Activated CD4-positive, alpha-beta T cell treated with anti-CD3 and anti-CD28 coated beads for 48 hours (primary cell): ENCODE measurements around the gene MS4A13.
"Not testable (repeated sequence)": the region's sequence is repeated elsewhere in the genome, so short reads cannot be mapped to it uniquely, and the experiment has no call there.

Experiments used
- DNase-seq: peaks from one replicate; pipeline ENCODE4 v3.0.0-alpha.2; 2020

The MS4A13 gene, protein sequence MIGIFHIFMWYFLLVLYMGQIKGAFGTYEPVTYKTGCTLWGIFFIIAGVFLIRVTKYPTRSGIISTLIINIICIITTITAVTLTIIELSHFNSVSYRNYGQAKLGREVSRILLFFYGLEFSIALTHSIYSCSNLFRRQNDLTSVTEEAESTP

DNA sequence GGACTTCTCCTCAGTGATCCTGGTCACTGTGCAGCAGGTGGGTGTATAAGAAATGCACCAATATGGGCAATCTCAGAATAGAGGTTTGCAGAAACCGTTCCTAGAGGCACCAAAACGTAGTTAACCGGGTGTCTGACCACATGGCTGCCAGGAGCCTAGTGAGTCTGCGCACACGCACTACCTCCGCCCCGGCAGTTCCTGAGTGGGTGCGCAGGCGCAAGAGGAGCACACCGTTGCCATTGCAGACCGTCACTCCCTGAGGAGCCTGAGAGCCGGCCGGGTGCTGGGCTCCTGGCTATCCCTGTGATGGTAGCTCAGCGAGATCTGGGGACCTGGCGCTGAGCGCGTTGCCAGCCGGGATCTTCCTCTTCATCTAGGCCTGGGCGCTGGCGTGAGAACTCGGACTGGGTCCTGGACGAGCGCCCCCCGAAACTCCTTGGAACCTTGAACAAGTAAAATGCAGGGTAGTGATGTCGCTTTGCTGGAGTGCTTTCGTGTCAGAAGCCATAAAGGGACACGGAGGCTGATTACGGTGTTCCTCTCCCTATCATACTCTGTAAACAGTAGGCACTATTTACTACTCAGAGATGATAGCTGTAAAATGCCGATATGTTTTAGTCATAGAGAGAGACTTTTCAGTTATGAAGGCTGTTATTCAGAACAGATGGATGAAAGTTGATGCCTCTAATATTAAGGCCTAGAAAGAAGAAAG is at the start of gene MS4A13:
MS4A13 (plus strand) TSS at position 249 of the 712 bp plus-strand sequence. CDS start 2,692 bp downstream, outside the sequence.
- DNase-seq: no peak

DNA sequence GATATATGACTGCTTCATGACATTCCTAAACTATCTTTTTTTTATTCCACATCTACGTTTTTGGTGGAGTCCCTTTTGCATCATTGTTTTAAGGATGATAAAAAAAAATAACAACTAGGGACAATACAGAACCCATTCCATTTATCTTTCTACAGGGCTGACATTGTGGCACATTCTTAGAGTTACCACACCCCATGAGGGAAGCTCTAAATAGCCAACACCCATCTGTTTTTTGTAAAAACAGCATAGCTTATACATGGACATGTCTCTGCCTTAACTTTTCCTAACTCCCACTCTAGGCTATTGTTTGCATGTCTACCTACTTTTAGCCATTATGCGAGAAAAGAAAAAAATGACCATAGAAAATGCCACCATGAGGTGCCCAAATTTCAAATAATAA is 46.4 kb upstream of the MS4A13 start:
- no peak for DNase-seq

DNA sequence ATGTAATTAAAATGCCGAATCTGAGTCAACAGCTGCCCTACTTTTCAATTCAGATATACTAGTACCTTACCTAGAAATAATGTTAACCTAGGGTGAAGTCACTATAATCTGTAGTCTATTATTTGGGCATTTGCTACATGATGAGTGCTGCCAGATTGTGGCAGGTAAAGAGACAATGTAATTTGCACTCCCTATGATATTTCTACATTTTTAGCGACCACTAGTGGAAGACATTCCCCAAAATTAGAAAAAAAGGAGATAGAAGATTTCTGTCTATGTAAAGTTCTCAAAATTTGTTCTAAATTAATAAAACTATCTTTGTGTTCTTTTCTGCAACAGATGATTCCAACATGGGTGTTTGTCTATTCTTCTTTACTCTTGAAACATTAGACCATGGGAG is 45.5 kb upstream of the MS4A13 start:
- DNase-seq: no peak

DNA sequence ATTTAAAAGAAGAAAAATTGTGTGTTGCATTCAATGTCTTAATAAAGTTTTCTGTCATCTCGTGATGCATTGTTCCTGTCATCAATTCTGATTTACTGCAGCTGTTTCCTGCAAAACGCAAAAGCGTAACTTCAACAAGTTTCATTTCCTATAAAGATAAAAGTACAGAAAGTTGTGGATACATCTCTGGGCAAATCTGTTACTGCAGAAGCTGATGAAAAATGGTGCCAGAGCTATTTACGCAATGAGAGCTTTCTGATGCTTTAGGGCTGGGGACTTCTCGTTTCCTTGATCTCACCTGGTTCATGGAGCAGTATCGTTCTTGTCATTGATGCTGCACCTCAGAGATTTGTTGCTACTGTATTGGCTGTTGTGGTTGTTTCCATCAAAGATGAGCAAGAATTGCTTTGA is 38.2 kb upstream of the MS4A13 start:
- no peak for DNase-seq

DNA sequence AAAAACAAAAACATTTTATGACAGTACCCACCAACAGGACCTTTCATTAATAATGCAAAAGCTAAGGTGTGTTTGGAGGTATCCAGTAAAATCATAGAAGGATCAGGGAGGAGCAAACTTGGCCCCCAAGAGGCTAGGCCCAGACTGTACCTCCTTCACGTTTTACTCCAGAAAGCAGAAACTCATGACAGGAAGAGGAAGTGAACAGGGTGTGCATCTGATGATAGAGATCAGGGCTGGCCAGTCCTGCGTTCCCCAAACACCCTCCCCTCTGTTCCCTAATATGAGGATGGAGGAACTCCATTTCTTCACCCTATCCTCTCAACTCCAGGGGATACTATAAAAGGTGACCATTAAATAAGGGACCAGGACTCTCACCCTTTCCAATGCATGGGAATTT is 32.8 kb upstream of the MS4A13 start:
- no peak for DNase-seq

DNA sequence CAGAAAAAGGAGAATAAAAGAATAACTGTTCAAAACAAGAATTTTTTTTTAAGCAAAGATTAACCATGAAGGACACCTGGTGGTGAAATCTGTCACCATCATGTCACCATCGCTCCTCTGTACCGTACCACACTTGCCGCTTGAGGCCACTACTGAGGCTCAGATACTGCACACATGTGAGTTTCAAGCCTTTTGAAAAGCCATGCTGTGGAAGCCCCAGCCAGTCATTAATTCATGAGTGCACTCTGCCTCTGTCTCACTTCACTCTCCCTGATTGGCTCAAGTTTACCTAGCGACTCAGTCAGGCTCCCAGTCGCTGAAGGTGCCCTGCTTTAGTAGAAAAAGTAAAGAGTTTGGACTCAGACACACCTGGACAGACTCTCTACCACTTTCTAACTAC is 29.2 kb upstream of the MS4A13 start:
- DNase-seq: peak; percentile 17

DNA sequence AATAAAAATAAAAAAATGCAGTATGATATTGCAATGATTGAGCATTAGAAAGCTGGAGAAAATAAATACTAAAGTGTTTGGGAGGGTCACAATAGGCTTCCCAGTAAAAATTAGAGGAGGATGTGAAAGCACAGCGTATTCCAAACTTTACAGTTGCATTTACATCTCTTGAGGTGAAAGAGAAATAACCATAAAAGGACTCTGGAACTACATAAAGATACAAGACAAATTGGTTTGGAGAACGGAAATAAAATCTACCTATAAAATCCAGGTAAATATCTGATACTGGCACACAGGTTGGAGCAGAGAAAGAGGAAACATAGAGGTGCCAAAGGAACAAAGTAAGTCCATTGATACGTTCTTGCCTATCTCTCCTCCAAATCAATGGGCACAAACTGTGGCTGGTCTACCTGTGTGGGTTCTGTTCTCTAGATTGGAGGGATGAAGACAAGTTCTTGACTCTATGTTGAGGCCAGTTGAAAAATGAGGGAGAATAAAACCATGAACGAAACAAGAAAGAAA is 22.6 kb upstream of the MS4A13 start, which contains the start of gene MS4A12:
MS4A12 (plus strand) TSS at position 291 of the 522 bp plus-strand sequence. CDS start 4,541 bp downstream, outside the sequence.
- no peak for DNase-seq

DNA sequence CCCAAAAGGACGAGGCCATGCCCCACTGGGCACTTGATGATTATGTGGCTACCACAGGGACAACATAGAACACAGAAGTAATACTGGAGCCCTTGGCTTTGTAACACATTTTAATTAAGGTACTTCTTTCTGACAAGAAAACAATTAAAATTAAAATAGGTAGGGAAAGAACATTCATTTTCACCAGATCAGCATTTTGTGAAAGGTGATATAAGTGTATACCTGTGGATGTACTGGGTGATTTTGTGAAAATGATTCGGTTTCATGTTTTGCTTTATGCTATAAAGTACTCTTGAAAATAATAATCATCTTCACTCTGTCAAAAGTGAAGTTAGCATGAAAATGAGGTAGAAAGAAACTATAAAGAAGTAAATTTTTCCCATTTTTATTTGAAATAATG is 21.7 kb upstream of the MS4A13 start:
- no peak for DNase-seq

DNA sequence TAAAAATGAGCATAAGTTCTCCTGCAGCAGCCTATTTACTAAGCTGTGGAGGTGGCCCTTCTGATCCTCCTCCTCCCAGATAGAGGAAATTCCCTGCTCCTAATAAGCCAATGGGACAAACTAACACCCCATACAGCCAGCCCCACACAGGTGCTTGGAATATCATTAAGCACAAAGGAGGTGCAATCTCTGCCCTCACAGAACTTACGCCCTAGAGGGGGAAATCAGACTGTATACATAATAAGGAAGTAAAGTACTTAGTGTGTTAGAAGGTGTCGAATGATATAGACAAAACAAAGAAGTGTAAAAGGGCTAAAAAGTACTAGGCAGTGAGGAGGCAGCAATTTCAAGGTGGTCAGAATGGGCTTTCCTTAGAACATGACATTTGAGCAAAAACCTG is 16.8 kb upstream of the MS4A13 start:
- DNase-seq: no peak

DNA sequence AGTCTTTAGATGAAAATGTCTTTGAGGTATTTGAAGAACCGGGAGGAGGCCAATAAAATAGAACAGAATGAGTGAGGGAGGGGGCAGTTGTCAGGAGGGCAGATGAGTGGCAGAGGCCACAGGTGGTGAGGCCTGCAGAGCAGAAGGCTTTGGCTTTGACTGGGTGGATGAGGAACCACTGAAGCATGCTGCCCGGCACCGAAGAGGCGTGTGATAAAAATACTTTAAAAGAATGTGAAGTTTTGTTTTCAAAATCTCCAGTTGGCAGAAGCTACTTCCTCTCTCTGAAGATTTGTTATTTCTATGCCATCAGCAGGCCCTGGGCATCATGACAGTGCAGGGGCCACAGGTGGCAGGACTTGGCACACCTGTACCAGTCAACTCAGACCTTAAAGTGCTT is 16.3 kb upstream of the MS4A13 start:
- DNase-seq: peak; percentile 16

DNA sequence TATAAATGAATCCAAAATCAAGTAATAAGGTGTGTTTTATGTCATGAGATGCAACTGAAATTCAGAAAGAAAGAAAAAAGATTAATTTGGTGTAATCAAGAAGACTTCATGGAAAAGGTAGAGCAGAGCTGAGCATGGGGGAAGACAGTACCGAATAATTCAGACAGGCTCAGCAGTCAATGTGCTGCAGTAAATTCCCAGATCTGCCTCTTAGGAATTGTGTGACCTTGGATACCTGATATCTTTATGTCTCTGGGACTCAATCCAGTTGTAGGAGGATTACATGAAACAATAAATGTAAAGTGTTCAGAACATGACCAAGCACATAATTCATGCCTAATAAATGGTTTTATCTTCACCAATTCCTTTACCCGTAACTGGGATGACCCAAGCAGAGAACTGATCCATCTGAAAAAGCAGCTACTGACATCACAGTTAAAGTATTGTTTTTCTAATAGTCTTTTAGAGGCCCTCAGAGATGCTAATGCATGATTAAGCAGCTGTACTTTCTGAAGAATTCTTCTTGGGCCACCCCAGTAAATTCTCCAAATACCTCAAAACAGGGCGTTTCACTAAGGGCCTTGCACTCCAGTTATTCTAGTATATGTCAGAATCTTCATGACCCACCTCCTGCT is 14.8 kb upstream of the MS4A13 start:
- DNase-seq: no peak

DNA sequence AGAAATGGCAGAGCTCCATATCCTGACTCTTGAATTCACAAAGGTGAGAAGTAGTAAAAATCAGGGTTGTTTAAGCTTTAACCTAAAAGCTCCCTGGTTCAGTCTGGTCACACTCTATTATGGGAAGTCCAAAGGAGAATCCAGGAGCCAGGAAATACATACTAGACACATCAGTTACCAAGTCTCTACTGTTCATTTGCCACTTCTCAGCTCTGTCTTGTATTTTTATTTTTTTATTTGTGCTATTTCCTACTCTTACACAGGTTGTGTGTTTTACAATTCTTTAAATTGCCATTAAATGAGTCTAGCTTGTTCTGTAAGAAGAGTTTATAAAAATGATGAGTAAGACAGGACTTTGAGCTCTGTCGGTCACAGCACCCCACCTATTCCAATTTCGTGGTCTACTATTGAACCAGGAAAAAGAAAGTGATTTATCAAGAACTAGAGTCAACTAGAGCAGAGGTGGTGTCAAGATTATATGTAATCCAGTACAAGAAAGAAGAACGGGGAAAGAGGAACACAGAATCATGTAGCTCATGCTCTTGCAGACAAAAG is 12.9 kb upstream of the MS4A13 start:
- DNase-seq: no peak

DNA sequence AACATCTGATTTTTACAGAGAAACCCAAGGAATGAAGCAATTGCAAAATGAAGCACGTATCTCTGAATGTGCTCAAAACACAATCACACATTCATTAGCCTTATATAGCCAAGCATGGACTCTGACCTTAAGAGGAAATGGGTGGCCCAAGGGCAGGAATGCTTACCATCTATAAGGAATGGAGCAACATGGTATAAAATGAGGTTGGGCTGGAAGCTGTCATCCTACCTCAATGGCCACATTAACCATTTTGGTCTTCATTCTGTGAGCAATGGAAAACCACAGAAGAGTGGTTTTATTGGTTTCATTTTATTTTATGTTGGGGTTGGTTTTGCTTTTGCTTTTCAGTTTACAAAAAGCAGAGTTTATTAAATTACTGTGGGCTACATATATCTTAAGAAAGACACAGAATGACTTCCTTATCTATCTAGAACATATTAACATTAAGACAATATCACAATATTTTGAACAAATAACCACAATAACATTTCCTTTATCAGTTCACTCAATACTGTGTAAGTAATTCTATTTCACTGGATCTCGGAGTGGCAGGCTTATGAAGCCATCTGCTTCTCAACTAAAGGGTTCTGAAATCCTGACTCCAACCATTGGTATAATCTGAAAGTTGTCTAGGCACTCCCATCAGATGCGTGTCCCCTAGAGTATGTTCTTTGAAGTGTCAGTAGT is 10.8 kb upstream of the MS4A13 start:
- DNase-seq: no peak

DNA sequence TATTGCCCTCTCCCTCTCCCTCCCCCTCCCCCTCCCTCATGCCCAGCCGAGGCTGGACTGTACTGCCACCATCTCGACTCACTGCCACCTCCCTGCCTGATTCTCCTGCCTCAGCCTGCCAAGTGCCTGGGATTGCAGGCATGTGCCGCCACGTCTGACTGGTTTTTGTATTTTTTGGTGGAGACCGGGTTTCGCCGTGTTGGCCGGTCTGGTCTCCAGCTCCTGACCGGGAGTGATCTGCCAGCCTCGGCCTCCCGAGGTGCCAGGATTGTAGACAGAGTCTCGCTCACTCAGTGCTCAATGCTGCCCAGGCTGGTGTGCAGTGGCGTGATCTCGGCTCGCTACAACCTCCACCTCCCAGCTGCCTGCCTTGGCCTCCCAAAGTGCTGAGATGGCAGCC is 5.6 kb upstream of the MS4A13 start:
- DNase-seq: not testable (repeated sequence)

DNA sequence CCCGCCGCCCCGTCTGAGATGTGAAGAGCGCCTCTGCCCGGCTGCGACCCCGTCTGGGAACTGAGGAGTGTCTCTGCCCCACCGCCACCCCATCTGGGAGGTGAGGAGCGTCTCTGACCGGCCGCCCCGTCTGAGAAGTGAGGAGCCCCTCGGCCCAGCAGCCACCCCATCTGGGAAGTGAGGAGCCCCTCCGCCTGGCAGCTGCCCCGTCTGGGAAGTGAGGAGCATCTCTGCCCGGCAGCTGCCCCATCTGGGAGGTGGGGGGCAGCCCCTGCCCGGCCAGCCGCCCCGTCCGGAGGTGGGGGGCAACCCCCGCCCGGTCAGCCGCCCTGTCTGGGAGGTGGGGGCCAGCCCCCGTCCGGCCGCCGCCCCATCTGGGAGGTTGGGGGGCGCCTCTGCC is 5.0 kb upstream of the MS4A13 start:
- DNase-seq: not testable (repeated sequence)

DNA sequence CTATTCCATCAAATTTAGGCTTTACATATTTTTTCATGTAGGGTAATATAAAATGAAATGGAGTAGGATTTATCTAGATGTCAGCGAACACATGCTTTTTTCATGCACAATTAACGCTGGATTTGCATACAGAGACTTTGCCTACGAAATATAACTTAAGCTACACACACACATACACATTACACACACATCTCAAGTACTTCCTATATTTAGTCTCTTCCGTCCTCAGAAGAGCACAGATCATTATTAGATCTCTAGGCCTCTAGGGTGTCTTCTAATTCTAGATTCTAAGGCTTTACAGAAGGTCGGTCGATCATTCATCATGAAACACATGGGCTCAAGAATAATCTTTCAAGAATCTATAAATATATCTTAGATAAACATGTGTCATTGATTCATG is 3.8 kb upstream of the MS4A13 start:
- DNase-seq: no peak

DNA sequence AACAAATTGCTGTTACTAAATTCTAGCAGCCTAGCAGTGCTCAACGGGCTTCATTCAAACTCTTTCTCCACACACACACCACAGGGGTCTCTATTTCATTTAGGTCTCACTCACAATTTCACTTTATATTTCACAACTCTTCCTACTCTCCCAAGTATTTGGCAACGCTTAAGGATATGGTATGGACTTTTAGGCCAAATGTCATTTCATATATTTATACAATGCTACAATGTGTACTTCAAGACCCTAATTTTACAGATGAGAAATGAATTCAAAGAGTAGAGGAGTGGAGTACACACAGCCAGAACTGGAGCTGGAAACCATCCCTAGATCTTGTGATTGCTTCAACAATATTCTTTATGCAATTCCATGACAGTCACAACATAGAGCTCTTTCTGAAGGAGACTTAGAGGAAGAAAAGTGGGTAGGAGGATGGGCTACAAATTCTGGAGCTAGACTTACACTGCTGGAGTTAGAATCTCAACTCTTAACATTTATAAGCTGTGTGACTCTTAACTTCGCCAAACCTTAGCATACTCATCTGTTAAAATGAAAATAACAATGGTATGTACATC is 2.5 kb upstream of the MS4A13 start:
- no peak for DNase-seq

DNA sequence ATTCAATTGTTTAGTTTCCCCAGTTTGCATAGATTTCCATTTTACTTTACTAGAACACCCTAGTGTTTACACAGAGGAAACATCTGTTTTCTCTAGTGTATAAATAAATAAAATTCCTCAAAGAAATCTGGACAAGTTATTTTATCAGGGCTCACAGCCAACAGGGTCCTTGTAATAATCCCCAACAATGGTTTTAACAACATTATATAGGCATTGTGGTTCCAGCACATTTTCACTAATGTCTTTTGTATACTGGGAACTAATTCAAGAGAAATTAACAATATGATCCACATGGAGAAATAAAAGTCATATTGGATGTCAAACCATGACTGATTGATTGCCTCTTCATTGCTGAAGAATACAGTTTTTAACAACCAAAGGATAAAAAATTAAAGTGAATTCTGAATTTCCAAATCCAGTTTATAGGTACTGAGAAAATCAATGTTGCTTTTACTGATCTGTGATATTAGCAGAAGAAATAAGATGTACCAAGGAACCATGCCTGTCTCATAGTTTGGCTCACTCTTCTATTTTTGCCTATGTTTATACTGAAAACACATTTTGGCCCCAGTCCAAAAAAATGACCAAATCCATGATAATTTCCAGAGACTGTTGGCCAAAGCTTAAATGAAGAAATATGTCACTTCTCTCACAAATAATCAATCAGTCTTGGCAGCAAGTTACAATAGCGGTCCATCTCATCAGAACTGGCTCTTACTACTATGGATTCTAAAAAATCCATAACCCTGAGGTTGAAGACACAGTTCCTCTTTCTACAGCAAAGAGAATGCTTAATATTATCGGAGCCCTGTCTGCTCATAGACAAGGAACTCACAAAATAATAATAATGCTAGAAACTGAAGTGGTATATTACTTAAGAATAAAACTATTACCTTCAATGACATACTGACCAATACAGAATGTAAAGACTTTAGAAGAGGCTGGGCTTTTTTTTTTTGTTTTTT is 1.4 kb upstream of the MS4A13 start:
- DNase-seq: no peak

DNA sequence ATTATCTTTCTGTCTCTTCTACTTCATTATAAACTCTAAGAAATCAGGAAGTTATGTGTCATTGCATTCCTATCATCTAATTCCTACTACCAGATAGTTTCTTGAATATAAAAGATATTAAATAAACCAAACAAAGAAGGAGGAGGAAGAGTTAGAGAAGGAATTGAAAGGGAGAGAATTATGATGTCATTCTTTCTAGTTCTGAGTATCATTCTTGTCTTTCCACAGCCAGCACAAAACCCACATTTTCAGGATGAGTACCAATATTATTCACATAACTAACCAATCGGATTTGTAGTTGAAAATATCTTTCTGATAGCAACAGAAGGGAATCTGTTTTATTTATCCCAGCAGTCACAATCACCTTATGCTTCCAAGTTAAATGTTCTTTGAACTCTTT is 13.3 kb downstream of the MS4A13 start:
- DNase-seq: no peak

DNA sequence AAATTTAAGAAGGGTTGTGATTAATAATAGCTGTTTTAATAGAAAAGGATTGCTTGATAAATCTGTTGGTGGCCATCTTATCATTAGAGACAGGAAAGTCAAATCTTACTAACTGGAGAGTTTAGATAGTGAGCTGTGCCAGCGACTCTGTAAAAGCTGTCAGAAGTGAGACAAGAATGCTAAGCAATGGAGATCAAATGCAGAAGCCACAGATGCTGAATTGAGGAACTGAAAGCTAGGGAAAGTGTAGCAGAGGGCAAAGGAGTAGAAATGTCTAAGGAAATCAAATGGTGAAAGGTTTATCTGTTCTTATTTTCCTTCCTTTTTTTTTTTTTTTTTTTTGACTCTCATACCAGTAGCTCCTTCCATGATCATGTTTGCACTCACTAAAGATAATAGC is 13.7 kb downstream of the MS4A13 start:
- no peak for DNase-seq

DNA sequence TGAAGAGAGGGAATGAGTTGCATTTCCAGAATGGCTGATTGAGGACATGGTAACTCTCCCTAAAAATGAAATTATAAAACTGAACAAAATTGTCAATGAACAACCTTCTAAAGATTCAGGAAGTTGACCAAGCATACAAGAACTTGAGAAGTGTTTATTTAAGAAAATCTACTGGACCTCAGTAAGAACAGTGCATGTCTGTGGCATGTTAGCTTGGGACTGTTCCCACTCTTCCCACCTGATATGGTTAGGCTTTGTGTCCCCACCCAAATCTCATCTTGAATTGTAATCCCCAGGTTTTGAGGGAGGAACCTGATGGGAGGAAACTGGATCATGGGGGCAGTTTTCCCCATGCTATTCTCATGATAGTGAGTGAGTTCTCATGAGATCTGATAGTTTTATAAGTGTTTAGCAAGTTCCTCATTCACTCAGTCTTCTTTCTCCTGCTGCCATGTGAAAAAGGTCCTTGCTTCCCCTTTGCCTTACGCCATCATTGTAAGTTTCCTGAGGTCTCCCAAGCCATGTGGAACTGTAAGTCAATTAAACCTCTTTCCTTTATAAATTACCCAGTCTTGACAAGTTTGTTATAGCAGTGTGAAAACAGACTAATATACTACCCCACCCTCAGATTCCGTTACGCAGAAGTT is 15.4 kb downstream of the MS4A13 start:
- DNase-seq: no peak
